Gastroesophageal sphincter (tissue), 4 donors: Measurements from ENCODE around the gene XYLT1. TPM values are rescaled to one million over a fixed set of nuclear protein-coding genes. Genes with fewer than 3 reads are reported as not detected.
A peak's percentile ranks its signal among the peaks of the same experiment; 100 is the strongest.

Experiments used
- ATAC-seq: fragments of 150-250 bp; one replicate; pipeline ENCODE4 v1.9.1; 2016; ENCODE audit warnings: mild to moderate bottlenecking, moderate library complexity
- H3K27ac ChIP-seq, 4 donors: fragments of 200-600 bp; sonication (generic) in 3 of 4; 1 replicate in 3 of 4; 2 replicates in 1 of 4; pipeline ENCODE4 v1.5.1; 2016 to 2019
- H3K27me3 ChIP-seq: fragments of 200-600 bp; sonication (generic); one replicate; pipeline ENCODE4 v1.5.1; 2019
- H3K36me3 ChIP-seq, 2 donors: fragments of 200-600 bp; sonication (generic); one replicate each; pipeline ENCODE4 v1.5.1; 2019; ENCODE audit warnings: control low read depth in 1 of 2
- H3K4me1 ChIP-seq, 3 donors: fragments of 200-600 bp; sonication (generic); 1 replicate in 2 of 3; 2 replicates in 1 of 3; pipeline ENCODE4 v1.5.1; 2016 to 2019; ENCODE audit warnings: control low read depth in 2 of 3
- H3K4me3 ChIP-seq, 2 donors: fragments of 200-600 bp; sonication (generic); one replicate each; pipeline ENCODE4 v1.5.1; 2019; ENCODE audit warnings: mild to moderate bottlenecking in 1 of 2, moderate library complexity in 1 of 2
- H3K9me3 ChIP-seq, 3 donors: fragments of 200-600 bp; sonication (generic); one replicate each; pipeline ENCODE4 v1.5.1; 2017 to 2019; ENCODE audit warnings: control low read depth in 2 of 3
- EP300 ChIP-seq: sonication (generic); formaldehyde crosslinking; IDR thresholded peaks from one replicate; pipeline ENCODE4 v1.6.1; 2017; ENCODE audit warnings: antibody characterized with exemption, mild to moderate bottlenecking
- POLR2A ChIP-seq, 2 donors: fragments of 450-650 bp; IDR thresholded peaks; one replicate each; pipeline ENCODE4 v1.6.1; 2017; ENCODE audit warnings: antibody characterized with exemption in 2 of 2, mild to moderate bottlenecking in 2 of 2, moderate library complexity in 1 of 2
- POLR2AphosphoS5 ChIP-seq: sonication (generic); formaldehyde crosslinking; IDR thresholded peaks from one replicate; pipeline ENCODE4 v1.6.1; 2017; ENCODE audit warnings: antibody characterized with exemption
- WGBS, 2 donors: methylation state at CpG; one replicate each; pipeline ENCODE4 v1.1.5; 2018; ENCODE audit warnings: low coverage in 1 of 2; 5-methylcytosine and 5-hydroxymethylcytosine counted together
- total RNA-seq, 4 donors: library from RNA; depleted of rRNA; stranded (reverse); fragments of >200 nt; gene quantifications; one replicate each; pipeline ENCODE4 v1.1.0, GENCODE V29; 2016
- TF ChIP-seq, protein P1 (sequence below), 4 experiments: fragments of 200-600 bp in 2 of 4; fragments of 450-650 bp in 2 of 4; sonication (generic) in 1 of 4; IDR thresholded peaks; one replicate each; pipeline ENCODE4 v1.5.1; 2017 to 2019; ENCODE audit warnings: antibody characterized with exemption in 4 of 4, mild to moderate bottlenecking in 2 of 4, moderate library complexity in 2 of 4

The XYLT1 gene
- total RNA-seq, 4 donors from 2014 or later, result 19.1 to 51.6 (median 23.7) TPM

DNA sequence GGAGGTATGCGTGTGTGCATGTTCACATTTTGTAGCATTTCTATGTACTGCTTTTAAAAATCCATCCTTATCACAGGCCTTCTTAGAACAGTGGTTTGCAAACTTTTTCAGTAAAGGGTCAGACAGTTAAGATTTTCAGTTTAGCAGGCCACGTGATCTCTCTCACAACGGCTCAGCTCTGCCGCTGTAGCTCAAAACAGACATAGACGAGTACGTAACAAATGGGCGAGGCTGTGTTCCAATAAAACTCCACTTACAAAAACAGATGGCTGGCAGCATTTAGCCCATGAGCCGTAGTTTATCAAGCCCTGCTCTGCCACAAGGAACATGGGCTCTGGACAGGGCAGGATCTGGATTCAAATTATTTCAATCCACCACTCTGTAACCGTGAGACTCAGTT, 141.8 kb downstream of the XYLT1 start:
- Histone ChIP-seq H3K27ac (peak overlapping the region; percentile 78 to 96 (median 82)), H3K4me3 (no peak overlapping the region), H3K4me1 (peaks cover 0 to 63% (median 11%) of the 10 kb centered on the region in 3 donors), H3K9me3 (no peaks in the 10 kb centered on the region), H3K36me3 (no peaks in the 10 kb centered on the region), H3K27me3 (no peaks in the 10 kb centered on the region)
- no peak for TF ChIP-seq POLR2AphosphoS5
- TF ChIP-seq, protein P1, sequence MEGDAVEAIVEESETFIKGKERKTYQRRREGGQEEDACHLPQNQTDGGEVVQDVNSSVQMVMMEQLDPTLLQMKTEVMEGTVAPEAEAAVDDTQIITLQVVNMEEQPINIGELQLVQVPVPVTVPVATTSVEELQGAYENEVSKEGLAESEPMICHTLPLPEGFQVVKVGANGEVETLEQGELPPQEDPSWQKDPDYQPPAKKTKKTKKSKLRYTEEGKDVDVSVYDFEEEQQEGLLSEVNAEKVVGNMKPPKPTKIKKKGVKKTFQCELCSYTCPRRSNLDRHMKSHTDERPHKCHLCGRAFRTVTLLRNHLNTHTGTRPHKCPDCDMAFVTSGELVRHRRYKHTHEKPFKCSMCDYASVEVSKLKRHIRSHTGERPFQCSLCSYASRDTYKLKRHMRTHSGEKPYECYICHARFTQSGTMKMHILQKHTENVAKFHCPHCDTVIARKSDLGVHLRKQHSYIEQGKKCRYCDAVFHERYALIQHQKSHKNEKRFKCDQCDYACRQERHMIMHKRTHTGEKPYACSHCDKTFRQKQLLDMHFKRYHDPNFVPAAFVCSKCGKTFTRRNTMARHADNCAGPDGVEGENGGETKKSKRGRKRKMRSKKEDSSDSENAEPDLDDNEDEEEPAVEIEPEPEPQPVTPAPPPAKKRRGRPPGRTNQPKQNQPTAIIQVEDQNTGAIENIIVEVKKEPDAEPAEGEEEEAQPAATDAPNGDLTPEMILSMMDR (IDR thresholded peaks at IDR 0.05), result no peak
- TF ChIP-seq POLR2A (IDR thresholded peaks at IDR 0.05), result no peak
- no peak for TF ChIP-seq EP300
- peak; percentile 59 for ATAC-seq
- WGBS, 2 donors, result 29 to 46% methylated on average over 4 to 9 of the region's 9 CpGs

DNA sequence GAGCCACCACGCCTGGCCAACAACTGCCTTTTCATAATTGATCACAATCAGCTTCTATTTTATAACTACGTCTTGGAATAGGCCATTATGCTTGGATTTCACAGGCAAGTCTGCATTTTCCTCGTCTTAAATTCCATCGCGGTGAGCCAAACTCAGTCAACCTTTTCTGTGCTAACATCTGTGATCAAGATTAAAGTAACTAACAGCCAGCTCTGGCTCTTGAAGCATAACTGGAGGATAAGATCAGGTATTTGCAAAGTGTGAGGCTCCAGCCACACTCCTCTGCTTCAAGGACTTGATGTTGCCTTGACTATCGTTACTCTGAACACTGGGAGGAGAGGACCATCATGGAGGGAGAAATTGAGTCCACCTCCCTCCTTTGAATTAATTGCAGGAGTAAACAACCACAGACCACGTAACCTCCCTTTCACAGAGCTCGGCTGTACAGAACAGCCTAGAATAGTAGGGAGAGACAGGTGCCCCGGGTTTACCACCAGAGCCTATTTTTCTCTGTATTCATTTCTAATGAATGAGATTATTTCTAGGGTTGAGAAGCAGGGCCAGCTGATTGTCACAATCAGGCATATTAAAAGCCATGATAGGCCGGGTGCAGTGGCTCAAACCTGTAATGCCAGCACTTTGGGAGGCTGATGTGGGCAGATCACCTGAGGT, 143.0 kb downstream of the XYLT1 start:
- H3K27ac ChIP-seq, result peak overlapping the region; percentile 78 to 96 (median 82)
- no peaks in the 10 kb centered on the region for H3K36me3 ChIP-seq
- peaks cover 0 to 60% (median 11%) of the 10 kb centered on the region in 3 donors for H3K4me1 ChIP-seq
- H3K9me3 ChIP-seq, result no peaks in the 10 kb centered on the region
- WGBS, 2 donors, result 80% methylated on average over 6 to 9 of the region's 10 CpGs
- H3K4me3 ChIP-seq, result no peak overlapping the region
- TF ChIP-seq, protein P1 (IDR thresholded peaks at IDR 0.05), result no peak
- TF ChIP-seq POLR2AphosphoS5, result no peak
- no peaks in the 10 kb centered on the region for H3K27me3 ChIP-seq
- ATAC-seq, result no peak

DNA sequence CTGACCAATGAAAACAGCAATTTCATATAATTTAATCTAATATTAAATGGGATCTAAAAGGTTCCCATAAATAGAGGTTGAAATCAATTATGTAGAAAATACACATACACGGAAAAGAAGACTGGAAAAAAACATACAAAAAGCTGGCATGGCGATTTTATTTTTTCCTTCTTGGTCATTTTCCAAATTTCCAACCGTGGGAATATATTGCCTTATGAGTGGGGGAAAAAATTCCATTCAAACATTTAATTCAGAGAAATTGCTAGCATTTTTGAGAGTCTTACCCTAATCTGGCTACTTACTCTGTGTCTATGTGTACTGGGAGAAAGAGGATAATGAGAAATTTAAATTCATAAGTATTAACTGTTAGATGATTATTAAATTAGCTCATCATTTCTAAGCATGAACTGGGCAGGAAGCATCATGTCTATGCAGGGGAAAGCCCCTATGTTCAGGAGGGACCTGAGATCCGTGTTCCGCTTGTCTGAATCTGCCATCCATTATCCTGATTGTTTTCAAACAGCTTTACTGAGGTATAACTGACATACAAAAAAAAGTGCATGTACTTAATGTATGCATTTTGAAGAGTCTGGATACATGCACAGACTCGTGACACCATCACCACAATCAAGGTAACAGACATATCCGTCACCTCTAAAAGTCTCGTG, 145.2 kb downstream of the XYLT1 start:
- Histone ChIP-seq H3K27me3 (no peaks in the 10 kb centered on the region), H3K36me3 (no peaks in the 10 kb centered on the region), H3K4me1 (peaks cover 0 to 46% (median 11%) of the 10 kb centered on the region in 3 donors), H3K27ac (peak overlapping the region in 1 of 4 donors; percentile 96), H3K9me3 (no peaks in the 10 kb centered on the region), H3K4me3 (no peak overlapping the region)
- no peak for ATAC-seq
- WGBS, 2 donors, result 67 to 75% methylated on average over 8 of the region's 8 CpGs
- no peak for TF ChIP-seq POLR2A (IDR thresholded peaks at IDR 0.05)
- TF ChIP-seq, protein P1 (IDR thresholded peaks at IDR 0.05), result no peak
- no peak for TF ChIP-seq EP300
- no peak for TF ChIP-seq POLR2AphosphoS5

DNA sequence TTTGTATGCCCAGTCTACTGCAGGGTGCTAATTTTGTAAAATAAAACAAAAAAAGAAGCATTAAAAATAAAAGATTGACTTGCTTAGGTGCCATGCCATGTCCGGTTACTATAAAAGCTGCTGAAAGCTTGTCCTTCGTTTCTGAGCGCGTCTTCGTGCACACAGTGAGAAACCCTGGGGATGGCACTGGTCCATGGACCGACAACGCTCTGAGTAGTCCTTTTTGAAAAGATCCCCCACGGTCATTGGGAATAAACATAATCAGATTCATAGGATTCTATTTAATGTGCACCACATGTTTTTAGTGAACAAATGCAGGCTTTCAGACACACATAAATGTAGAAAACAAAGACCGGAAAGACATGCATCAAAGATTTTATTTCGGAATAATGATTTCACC, 146.3 kb downstream of the XYLT1 start:
- WGBS, 2 donors, result 81 to 90% methylated on average over 10 of the region's 10 CpGs
- Histone ChIP-seq H3K4me3 (no peak overlapping the region), H3K9me3 (no peaks in the 10 kb centered on the region), H3K27me3 (no peaks in the 10 kb centered on the region), H3K27ac (peak overlapping the region in 1 of 4 donors; percentile 20), H3K36me3 (no peaks in the 10 kb centered on the region), H3K4me1 (peaks cover 0 to 36% (median 8%) of the 10 kb centered on the region in 3 donors)
- TF ChIP-seq POLR2AphosphoS5, result no peak
- TF ChIP-seq POLR2A (IDR thresholded peaks at IDR 0.05), result no peak
- TF ChIP-seq EP300, result no peak
- TF ChIP-seq, protein P1 (IDR thresholded peaks at IDR 0.05), result no peak
- no peak for ATAC-seq

DNA sequence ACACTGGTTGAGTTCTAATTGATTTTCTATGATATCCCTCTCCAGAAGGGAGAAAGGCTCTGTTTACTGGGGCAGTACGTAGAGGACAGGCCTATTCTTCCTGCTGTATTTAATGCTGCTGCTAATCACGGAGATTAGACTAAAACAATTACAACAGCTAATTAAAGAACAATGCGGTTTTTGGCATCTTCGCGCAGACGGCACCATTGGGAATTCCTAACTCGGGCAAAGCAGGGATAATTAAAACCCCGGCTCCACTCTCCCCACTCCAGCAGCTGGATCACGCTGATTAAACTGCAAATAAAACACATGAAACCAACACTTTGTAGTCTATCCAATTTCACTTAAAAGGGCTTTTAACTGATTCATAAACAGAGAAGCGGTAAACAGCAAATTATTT, 147.6 kb downstream of the XYLT1 start:
- ATAC-seq, result no peak
- Histone ChIP-seq H3K4me1 (peaks cover 0 to 29% (median 3%) of the 10 kb centered on the region in 3 donors), H3K9me3 (no peaks in the 10 kb centered on the region), H3K4me3 (no peak overlapping the region), H3K27ac (peak overlapping the region in 2 of 4 donors; percentile 20 to 35), H3K27me3 (no peaks in the 10 kb centered on the region), H3K36me3 (no peaks in the 10 kb centered on the region)
- TF ChIP-seq POLR2AphosphoS5 (no peak), EP300 (no peak), POLR2A (IDR thresholded peaks at IDR 0.05) (no peak)
- TF ChIP-seq, protein P1 (IDR thresholded peaks at IDR 0.05), result no peak
- 84 to 89% methylated on average over 2 to 10 of the region's 10 CpGs for WGBS, 2 donors
